Panc1 (cell line): Measurements from ENCODE around the gene WNT9A. TPM values are rescaled to one million over a fixed set of nuclear protein-coding genes. Genes with fewer than 3 reads are reported as not detected.
"Not testable (repeated sequence)": the region's sequence is repeated elsewhere in the genome, so short reads cannot be mapped to it uniquely, and the experiment has no call there.

ENCODE experiments used
- ATAC-seq: fragments of 200-7000 bp; cut with Tn5 transposase; 2 replicates; pipeline ENCODE4 v1.9.1; 2020; ENCODE audit warnings: mild to moderate bottlenecking, moderate library complexity
- BruUV-seq: library from RNA; stranded (reverse); fragments of 400-500 nt; replicated peaks from 2 replicates; lab custom pipeline; 2021; lab: Mats Ljungman, UMichigan
- CTCF ChIA-PET: fragments of 300-600 bp; sonication (Branson Sonifier 250); formaldehyde crosslinking; loops from one replicate; lab custom pipeline; 2022; ENCODE audit warnings: antibody characterized with exemption; lab: Charles Lee
- POLR2A ChIA-PET: fragments of 300-600 bp; sonication (Branson Sonifier 250); formaldehyde crosslinking; loops from one replicate; lab custom pipeline; 2022; ENCODE audit warnings: antibody characterized with exemption; lab: Charles Lee
- DNase-seq: peaks from one replicate; pipeline ENCODE4 v3.0.0-alpha.2; 2010; ENCODE audit warnings: low read depth, low spot score
- H3K27ac ChIP-seq: 2 replicates; pipeline ENCODE4 v1.5.1; 2011; ENCODE audit warnings: mild to moderate bottlenecking, low read length, inconsistent platforms
- H3K27me3 ChIP-seq: fragments of 200-500 bp; sonication (Bioruptor generic); 2 replicates; pipeline ENCODE4 v1.6.0; 2014; ENCODE audit warnings: low read length, inconsistent platforms; ENCODE audit not compliant: control insufficient read depth, insufficient read depth
- H3K36me3 ChIP-seq: fragments of 200-500 bp; sonication (Bioruptor generic); 2 replicates; pipeline ENCODE4 v1.5.1; 2014; ENCODE audit warnings: inconsistent platforms, mild to moderate bottlenecking, low read length, moderate library complexity; ENCODE audit not compliant: control insufficient read depth, insufficient read depth
- H3K4me1 ChIP-seq: 2 replicates; pipeline ENCODE4 v1.5.1; 2011; ENCODE audit warnings: inconsistent platforms, mild to moderate bottlenecking, low read length, moderate library complexity; ENCODE audit not compliant: control insufficient read depth, insufficient read depth
- H3K4me3 ChIP-seq, 2 experiments: 2 replicates each; pipeline ENCODE4 v1.5.1; 2011 to 2012; ENCODE audit warnings: low read depth in 2 of 2, low read length in 2 of 2, mild to moderate bottlenecking in 2 of 2, inconsistent platforms in 1 of 2, moderate library complexity in 1 of 2
- H3K9me3 ChIP-seq: fragments of 200-500 bp; sonication (Bioruptor generic); 2 replicates; pipeline ENCODE4 v1.5.1; 2014; ENCODE audit warnings: low read depth, mild to moderate bottlenecking, inconsistent platforms, low read length, moderate library complexity; ENCODE audit not compliant: control insufficient read depth, insufficient read depth
- CTCF ChIP-seq: fragments of 450-650 bp; IDR thresholded peaks from 2 replicates; pipeline ENCODE4 v1.5.1; 2017; ENCODE audit warnings: mild to moderate bottlenecking
- POLR2AphosphoS5 ChIP-seq: IDR thresholded peaks from 2 replicates; pipeline ENCODE4 v1.6.1; 2012; ENCODE audit warnings: mild to moderate bottlenecking, low read depth, low read length, moderate library complexity
- REST ChIP-seq, 2 experiments: IDR thresholded peaks; 2 replicates each; pipeline ENCODE4 v1.6.1; 2011 to 2012; ENCODE audit warnings: low read depth in 2 of 2, control low read depth in 1 of 2, low read length in 1 of 2, mild to moderate bottlenecking in 1 of 2, moderate library complexity in 1 of 2; ENCODE audit not compliant: insufficient read depth in 1 of 2
- SIN3A ChIP-seq: IDR thresholded peaks from 2 replicates; pipeline ENCODE4 v1.6.1; 2012; ENCODE audit warnings: low read depth, mild to moderate bottlenecking, low read length, moderate library complexity, borderline replicate concordance; ENCODE audit not compliant: insufficient read depth
- TCF7L2 ChIP-seq: IDR thresholded peaks from 2 replicates; pipeline ENCODE4 v1.6.1; 2011; ENCODE audit warnings: mild to moderate bottlenecking, low read depth, low read length, inconsistent platforms
- in situ Hi-C: cut with HindIII; loops from 2 replicates; pipeline ENCODE4 v1.10.0; 2016; ENCODE audit warnings: low sequenced_read_pairs, low pct_unique_long_range_greater_than_20kb
- intact Hi-C: fragments of 100-400 bp; cut with micrococcal nuclease; formaldehyde crosslinking; loops from one replicate; pipeline ENCODE4 v1.10.0; 2022; ENCODE audit not compliant: unreplicated experiment
- total RNA-seq: library from RNA; stranded (reverse); gene quantifications from one replicate; pipeline ENCODE4 v1.2.1, GENCODE V29; 2021; ENCODE audit not compliant: unreplicated experiment

WNT9A gene
- total RNA-seq, 1 experiment from 2014 or later = 26.5 TPM

- H3K4me3 ChIP-seq, H3K9me3 ChIP-seq, POLR2A ChIA-PET, in situ Hi-C loops, BruUV-seq, CTCF ChIA-PET, intact Hi-C loops, H3K36me3 ChIP-seq, H3K4me1 ChIP-seq, ATAC-seq, H3K27me3 ChIP-seq, H3K27ac ChIP-seq, DNase-seq: not testable (repeated sequence)
Observed at GRCh38 chr1:227877810-227878209, 69.9 kb downstream of the WNT9A start.

- H3K9me3 ChIP-seq, CTCF ChIA-PET, H3K27ac ChIP-seq, H3K4me1 ChIP-seq, ATAC-seq, DNase-seq, H3K27me3 ChIP-seq, in situ Hi-C loops, intact Hi-C loops, BruUV-seq, POLR2A ChIA-PET, H3K36me3 ChIP-seq, H3K4me3 ChIP-seq: not testable (repeated sequence)
Observed at GRCh38 chr1:227871892-227872291, 75.8 kb downstream of the WNT9A start.

- no peaks in the 10 kb centered on the region for H3K27me3 ChIP-seq
- no peaks in the 10 kb centered on the region for H3K36me3 ChIP-seq
- TF ChIP-seq POLR2AphosphoS5 (no peak), TCF7L2 (no peak), SIN3A (no peak), CTCF (no peak), REST (IDR thresholded peaks at IDR 0.05; ENCODE audit: insufficient read depth in 1 of 2, low read depth in 2 of 2, low read length in 1 of 2) (no peak)
Observed at GRCh38 chr1:227870366-227870765, 77.4 kb downstream of the WNT9A start.

More at GRCh38 chr1:227870366-227870765, 77.4 kb downstream of the WNT9A start:
- POLR2A ChIA-PET = no interaction called here
- H3K4me3 ChIP-seq = no peak overlapping the region
- in situ Hi-C loops (no loop called here), intact Hi-C loops (no loop called here)
- CTCF ChIA-PET = interaction anchor here (0.6 kb wide), 1 partner anchor 90 kb away, joined by 3 read pairs; no protein-coding TSS in a partner anchor
- no peaks in the 10 kb centered on the region for H3K4me1 ChIP-seq
- ATAC-seq (no peak), DNase-seq (no peak)
- no peaks in the 10 kb centered on the region for H3K9me3 ChIP-seq
- BruUV-seq = no TSS peak
- H3K27ac ChIP-seq = no peak overlapping the region
